ENCODE results near the gene ATP8B1. TPM values are rescaled to one million over a fixed set of nuclear protein-coding genes. Genes with fewer than 3 reads are reported as not detected.

The ATP8B1 gene
- total and polyA plus RNA-seq, 2 of the 8 experiments (the other 6 are each of a cell fraction or from before 2014, with no cell fraction given): 1.1 to 4.6 TPM

DNA sequence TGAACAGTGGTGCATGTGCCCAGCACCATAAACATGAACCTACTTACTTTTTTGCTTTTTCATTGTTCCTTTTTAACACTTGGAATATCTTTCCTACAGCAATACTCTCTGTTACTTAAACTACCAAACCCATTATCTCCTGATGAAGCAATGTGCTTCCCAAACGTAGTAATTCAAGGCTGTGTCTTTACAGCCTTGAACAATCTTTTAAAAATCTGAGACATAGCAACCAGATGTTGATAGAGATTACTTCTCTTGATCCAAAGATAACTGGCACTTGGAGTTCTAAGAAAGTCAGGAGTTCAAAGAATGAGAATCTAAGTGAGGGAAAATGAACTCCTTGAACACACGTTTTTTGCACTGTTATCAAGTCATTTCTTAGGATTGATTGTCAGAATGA is 40.4 kb downstream of the ATP8B1 start:
- Histone ChIP-seq H3K79me1 (ENCODE audit: low read depth, low read length) (no peaks in the 10 kb centered on the region; the same call in 1 of the 2 replicates), H2BK20ac (ENCODE audit: low read length) (no peak overlapping the region), H4K5ac (ENCODE audit: insufficient read length, low read depth, low read length) (no peak overlapping the region), H3K4ac (replicated peaks; ENCODE audit: insufficient read length, low read depth, low read length) (no peak overlapping the region), H4K91ac (replicated peaks; ENCODE audit: insufficient read length, low read length) (no peak overlapping the region), H3K14ac (ENCODE audit: insufficient read length) (no peak overlapping the region), H3K56ac (replicated peaks; ENCODE audit: insufficient read length, low read depth, low read length) (no peak overlapping the region), H3K27me3 (replicated peaks in 1 of 4; ENCODE audit: control insufficient read depth in 3 of 4, extremely low read depth in 1 of 4, insufficient read depth in 3 of 4, low read length in 3 of 4) (no peaks in the 10 kb centered on the region), H2BK5ac (ENCODE audit: low read depth, low read length) (no peak overlapping the region), H2BK120ac (replicated peaks; ENCODE audit: low read depth, low read length) (no peak overlapping the region), H3K9me3 (ENCODE audit: insufficient read depth in 2 of 2, low read depth in 1 of 2, low read length in 1 of 2) (no peaks in the 10 kb centered on the region), H2AFZ (ENCODE audit: low read length) (no peak overlapping the region), H2BK12ac (ENCODE audit: low read depth, low read length) (no peak overlapping the region), H3K23ac (ENCODE audit: insufficient read length) (no peak overlapping the region), H3K23me2 (ENCODE audit: low read depth, low read length) (no peaks in the 10 kb centered on the region), H3K27ac (ENCODE audit: low read depth, low read length) (no peak overlapping the region), H3K36me3 (ENCODE audit: control insufficient read depth in 2 of 4, insufficient read depth in 4 of 4, low read length in 3 of 4) (no peaks in the 10 kb centered on the region), H3K4me3 (ENCODE audit: extremely low read depth in 1 of 4, insufficient read depth in 2 of 4, low read depth in 3 of 4, low read length in 4 of 4) (no peak overlapping the region), H2AK5ac (ENCODE audit: low read depth, low read length) (no peak overlapping the region), H3K9ac (replicated peaks in 1 of 4; ENCODE audit: extremely low read depth in 1 of 4, low read depth in 3 of 4, low read length in 3 of 4) (no peak overlapping the region), H3K79me2 (ENCODE audit: control insufficient read depth in 1 of 2, insufficient read depth in 2 of 2, low read length in 2 of 2) (no peaks in the 10 kb centered on the region), H3K4me1 (replicated peaks in 1 of 4; ENCODE audit: control insufficient read depth in 3 of 4, insufficient read depth in 4 of 4, low read length in 3 of 4) (no peaks in the 10 kb centered on the region), H3K18ac (ENCODE audit: extremely low read depth, low read length) (no peak overlapping the region), H4K20me1 (replicated peaks in 1 of 2; ENCODE audit: control insufficient read depth in 1 of 2, insufficient read depth in 2 of 2, low read length in 2 of 2) (no peaks in the 10 kb centered on the region), H3K4me2 (ENCODE audit: insufficient read depth in 1 of 2, low read depth in 2 of 2, low read length in 2 of 2) (no peak overlapping the region), H2BK15ac (ENCODE audit: low read length) (no peak overlapping the region), H4K8ac (ENCODE audit: extremely low read depth, insufficient read depth, low read length) (no peak overlapping the region)
- DNase-seq (ENCODE audit: low read depth in 1 of 2, low spot score in 2 of 2) (no peak), FAIRE-seq (no peak)
- CTCF ChIA-PET (ENCODE audit: partially characterized antibody): no interaction called here
- 74% methylated on average over 2 of the region's 2 CpGs; no CpG with 5 or more reads in 1 of the 2 experiments for WGBS, 2 experiments (ENCODE audit: extremely low coverage in 1 of 2, insufficient coverage in 1 of 2, insufficient read length in 1 of 2, insufficient replicate concordance in 2 of 2, low coverage in 1 of 2, low lambda C conversion rate in 2 of 2, missing lambda C conversion rate in 1 of 2)
- POLR2A ChIA-PET (ENCODE audit: partially characterized antibody): no interaction called here
- no peak for TF ChIP-seq TEAD4 (IDR thresholded peaks at IDR 0.05; ENCODE audit: low read depth, low read length)
- TF ChIP-seq SAP30 (IDR thresholded peaks at IDR 0.05; ENCODE audit: insufficient read depth, insufficient replicate concordance, low read length): no peak
- no peak for TF ChIP-seq EZH2 (IDR thresholded peaks at IDR 0.05; ENCODE audit: low read depth, low read length, severe bottlenecking)
- TF ChIP-seq HDAC6 (IDR thresholded peaks at IDR 0.05; ENCODE audit: low read depth, low read length): no peak
- TF ChIP-seq SP2 (IDR thresholded peaks at IDR 0.05; ENCODE audit: low read length): no peak
- TF ChIP-seq SRF (IDR thresholded peaks at IDR 0.05; ENCODE audit: low read depth, low read length): no peak
- TF ChIP-seq RBBP5 (IDR thresholded peaks at IDR 0.05; ENCODE audit: borderline replicate concordance, low read depth, low read length): no peak

Data from H1 (cell line).